NCI-H2029 (cell line): ENCODE results near the gene TJAP1.

Experiments
- DNase-seq: peaks from one replicate; lab custom pipeline; 2025; lab: John Stamatoyannopoulos, UW

The TJAP1 gene

DNA sequence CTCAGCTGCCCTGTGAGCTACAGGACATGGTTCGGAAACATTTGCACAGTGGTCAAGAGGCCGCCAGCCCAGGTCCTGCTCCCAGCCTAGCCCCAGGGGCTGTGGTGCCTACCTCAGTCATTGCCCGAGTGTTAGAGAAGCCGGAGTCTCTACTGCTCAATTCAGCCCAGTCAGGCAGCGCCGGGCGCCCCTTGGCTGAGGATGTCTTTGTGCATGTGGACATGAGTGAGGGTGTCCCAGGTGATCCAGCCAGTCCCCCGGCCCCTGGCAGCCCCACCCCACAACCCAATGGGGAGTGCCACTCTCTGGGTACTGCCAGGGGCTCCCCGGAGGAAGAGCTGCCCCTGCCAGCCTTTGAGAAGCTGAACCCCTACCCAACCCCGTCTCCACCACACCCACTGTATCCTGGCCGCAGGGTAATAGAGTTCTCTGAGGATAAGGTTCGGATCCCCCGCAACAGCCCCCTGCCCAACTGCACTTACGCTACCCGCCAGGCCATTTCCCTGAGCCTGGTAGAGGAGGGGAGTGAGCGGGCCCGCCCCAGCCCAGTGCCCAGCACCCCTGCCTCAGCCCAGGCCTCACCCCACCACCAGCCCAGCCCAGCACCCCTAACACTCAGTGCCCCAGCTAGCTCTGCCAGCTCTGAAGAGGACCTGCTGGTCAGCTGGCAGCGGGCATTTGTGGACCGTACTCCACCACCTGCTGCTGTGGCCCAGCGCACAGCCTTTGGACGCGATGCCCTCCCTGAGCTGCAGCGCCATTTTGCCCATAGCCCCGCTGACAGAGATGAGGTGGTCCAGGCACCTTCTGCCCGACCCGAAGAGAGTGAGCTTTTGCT is 27.6 kb downstream of the TJAP1 start:
- DNase-seq, result no peak

- DNase-seq, result no peak
Observed at GRCh38 chr6:43505718-43506117, 28.3 kb downstream of the TJAP1 start.

GRCh38 chr6:43506171-43506570 is 28.8 kb downstream of the TJAP1 start:
- DNase-seq, result no peak

DNA sequence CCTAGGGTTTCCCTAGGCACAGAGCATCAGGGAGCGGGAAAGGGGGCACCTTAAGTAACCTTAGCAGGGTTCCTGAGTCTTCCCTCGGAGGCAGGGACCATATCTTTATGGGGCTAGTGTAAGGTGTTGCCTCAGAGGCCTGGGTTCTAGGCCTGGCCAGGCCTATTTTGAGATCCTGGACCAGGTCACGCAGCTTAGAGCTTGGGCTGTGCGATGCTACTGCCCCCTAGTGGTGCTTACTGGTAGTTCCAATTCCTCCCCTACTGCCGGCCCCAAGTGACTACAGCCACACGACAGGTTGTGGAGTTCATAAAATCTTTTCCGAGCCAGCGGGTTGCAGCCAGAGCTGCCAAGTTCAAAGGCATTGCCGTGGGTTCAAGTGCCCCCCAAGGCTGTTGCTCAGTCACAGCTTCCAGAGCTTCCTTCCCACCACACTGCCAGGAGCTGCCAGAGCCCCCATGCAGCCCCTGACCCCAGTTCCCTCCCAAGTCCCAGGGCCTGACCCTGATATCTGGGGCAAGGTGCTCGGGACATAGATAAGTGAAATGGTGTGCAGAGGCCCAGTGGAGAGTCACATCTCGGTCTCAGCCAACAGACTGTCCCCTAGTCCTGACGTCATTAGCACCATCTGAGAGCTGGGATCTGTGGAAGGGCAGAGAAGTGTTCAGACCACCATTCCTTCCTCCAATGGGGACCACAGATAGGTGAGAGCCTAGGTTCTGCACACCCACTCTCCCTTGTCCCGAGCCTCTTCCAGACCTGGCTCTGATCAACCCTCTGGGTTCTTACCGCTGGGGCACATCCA is 29.5 kb downstream of the TJAP1 start:
- peak; percentile 63 for DNase-seq

- DNase-seq, result no peak
Observed at GRCh38 chr6:43508481-43509141, 31.2 kb downstream of the TJAP1 start.

- no peak for DNase-seq
Observed at GRCh38 chr6:43509142-43509983, 32.0 kb downstream of the TJAP1 start.

GRCh38 chr6:43509984-43510826 is 32.8 kb downstream of the TJAP1 start, which contains the start of gene LRRC73:
Gene LRRC73 (minus strand): TSS chr6:43510346. CDS start chr6:43509785, 561 bp downstream.
- DNase-seq, result peak; percentile 66

- no peak for DNase-seq
Observed at GRCh38 chr6:43510827-43511163, 33.4 kb downstream of the TJAP1 start.

DNA sequence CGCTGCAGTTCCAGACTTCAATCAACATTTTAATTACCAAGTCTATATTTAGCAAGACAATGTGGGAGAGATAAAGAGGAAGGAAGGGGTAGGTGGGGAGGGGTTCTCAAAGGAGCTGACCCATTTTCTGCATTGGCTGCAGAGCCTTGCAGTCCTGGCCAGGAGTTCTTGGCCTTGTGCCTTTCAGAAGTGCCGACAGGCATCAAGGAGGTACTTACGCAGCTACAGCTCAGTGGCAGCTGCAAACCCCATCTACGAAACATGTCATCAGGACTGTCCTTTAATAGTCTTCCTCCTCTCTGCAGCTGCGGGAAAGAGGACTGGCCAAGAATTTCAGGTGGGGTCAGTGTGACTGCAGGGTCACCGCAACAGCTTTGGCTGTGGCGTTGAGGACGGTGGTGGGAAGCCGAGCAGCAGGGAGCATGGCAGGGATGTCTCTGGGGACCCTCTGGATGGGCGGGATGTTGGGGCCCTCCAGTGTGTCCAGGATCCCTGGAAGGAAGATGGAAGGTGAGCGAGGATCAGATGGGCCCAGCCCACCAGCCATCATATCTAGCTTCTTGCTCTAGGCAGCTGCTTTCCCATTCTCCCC is 34.5 kb downstream of the TJAP1 start:
- DNase-seq, result no peak

DNA sequence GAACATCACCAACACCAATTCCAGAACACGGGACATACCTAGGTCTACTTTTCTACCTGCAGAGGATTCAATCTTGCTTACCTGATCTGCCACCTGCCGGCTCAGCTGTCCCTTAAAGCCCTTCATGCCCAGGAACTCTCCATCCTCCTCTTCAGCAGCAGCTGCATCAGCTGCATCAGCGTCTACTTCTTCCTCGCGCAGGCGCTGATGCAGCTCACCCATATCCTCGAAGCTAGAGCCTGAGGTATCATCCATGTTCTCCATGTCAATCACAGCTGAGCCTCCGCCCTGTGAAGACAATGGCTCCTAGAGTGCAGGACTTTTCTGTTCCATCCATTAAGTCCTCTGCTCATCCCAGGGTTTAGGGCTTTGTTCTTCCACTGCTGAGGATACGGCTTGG is 38.4 kb downstream of the TJAP1 start:
- no peak for DNase-seq

- DNase-seq, result no peak
Observed at GRCh38 chr6:43516367-43516696, 39.0 kb downstream of the TJAP1 start.

DNA sequence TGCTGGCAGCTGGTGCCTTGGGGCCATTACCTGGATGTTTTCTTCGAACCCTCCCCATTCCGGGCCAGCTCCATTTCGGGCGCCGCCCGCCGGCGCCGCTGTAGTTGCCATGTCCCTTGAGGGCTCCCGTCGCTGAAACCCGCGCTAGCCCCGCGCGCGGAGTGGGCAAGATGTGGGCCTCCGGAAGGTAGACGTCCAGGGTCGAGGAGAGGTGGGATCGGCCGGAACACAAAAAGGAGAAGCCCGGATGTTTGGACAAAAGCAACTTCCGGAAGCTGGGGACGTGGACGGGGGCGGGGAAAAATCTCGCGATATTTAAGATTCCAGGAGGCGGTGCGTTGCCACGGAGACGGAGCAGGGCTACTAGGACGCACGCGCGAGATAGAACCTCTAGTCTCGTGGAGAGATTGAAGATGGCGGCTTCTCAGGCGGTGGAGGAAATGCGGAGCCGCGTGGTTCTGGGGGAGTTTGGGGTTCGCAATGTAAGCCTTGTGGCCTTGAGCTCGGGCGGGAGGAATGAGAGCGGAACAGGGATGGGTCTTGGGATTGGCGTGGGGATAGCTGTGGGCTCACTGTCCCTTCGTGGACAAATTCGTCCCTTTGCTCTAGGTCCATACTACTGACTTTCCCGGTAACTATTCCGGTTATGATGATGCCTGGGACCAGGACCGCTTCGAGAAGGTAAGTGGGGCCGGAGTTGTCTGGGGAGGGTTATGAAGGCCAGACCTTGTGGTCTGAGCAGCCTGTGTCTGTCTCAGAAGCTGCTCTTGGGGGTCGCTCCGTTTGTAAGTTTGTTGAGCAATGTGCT is 39.5 kb downstream of the TJAP1 start, which contains the start of the genes POLR1C and YIPF3:
Gene POLR1C (plus strand): TSS at position 393 of the 808 bp plus-strand sequence. CDS start 21 bp downstream, at position 414.
Gene YIPF3 (minus strand): TSS at position 230 of the 808 bp plus-strand sequence. CDS start 119 bp downstream, at position 111.
- peak; percentile 99 for DNase-seq

- DNase-seq, result no peak
Observed at GRCh38 chr6:43517505-43518357, 40.4 kb downstream of the TJAP1 start.

GRCh38 chr6:43520097-43520496 is 42.7 kb downstream of the TJAP1 start:
- no peak for DNase-seq

GRCh38 chr6:43521836-43522235 is 44.5 kb downstream of the TJAP1 start:
- DNase-seq, result peak; percentile 56

DNA sequence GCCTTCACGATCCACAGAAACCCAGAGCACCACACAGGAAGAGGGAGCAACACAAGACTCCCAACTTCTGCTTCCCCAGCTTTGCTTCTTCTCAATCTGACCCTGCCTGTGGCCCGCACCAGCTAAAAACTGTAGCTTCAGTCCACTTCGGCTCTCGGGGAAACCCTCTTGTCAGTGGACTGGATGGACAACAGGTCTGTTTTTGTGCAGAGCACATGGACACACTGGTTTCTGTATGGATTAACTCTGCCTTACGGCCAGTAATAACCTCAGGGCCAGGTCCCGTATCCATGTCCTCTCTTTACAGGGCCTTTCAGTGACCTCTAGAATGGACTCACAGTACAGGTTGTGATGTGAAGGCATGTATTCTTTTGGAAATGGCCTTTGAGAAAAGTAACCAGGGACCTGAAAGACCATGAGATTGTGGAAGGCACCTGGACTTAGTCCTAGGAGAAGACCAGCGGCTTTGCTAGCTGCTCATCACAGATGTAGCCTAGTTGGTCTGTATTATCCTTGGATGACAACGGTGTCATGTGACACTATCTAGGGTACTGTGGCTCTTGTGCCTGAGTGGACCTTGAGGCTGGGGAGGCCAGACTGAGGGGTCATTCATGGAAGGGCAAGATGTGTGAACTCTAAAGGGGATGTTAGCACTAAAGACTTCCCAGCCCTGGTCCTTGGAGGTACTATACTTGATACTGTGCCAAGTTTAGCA is 45.3 kb downstream of the TJAP1 start:
- DNase-seq, result no peak

DNA sequence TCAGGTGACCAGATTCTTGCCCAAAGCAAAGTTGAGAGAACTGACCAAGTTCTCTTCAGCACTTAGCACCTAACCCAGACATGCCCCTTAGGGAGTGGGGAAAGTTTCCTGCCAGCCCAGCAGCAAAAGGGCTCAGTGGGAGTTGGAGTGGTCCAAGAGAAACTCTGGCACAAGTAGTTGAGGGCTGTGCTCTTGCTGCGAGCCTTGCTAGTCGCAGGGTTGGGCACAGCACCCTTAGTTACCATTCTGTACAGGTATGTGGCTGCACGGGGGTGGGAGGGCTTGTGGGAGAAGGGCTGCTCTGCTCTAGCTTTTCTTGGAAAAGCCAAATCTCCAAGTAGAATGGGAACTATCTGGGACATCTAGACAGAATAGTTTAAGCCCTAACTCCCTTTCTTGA is 45.9 kb downstream of the TJAP1 start:
- no peak for DNase-seq

- no peak for DNase-seq
Observed at GRCh38 chr6:43524483-43524961, 47.2 kb downstream of the TJAP1 start.
